ENCODE results near the gene SAV1. TPM values are rescaled to one million over a fixed set of nuclear protein-coding genes. Genes with fewer than 3 reads are reported as not detected.

SAV1 gene
- total and polyA plus RNA-seq, 2 experiments from 2014 or later = 74.2 to 82.8 TPM

DNA sequence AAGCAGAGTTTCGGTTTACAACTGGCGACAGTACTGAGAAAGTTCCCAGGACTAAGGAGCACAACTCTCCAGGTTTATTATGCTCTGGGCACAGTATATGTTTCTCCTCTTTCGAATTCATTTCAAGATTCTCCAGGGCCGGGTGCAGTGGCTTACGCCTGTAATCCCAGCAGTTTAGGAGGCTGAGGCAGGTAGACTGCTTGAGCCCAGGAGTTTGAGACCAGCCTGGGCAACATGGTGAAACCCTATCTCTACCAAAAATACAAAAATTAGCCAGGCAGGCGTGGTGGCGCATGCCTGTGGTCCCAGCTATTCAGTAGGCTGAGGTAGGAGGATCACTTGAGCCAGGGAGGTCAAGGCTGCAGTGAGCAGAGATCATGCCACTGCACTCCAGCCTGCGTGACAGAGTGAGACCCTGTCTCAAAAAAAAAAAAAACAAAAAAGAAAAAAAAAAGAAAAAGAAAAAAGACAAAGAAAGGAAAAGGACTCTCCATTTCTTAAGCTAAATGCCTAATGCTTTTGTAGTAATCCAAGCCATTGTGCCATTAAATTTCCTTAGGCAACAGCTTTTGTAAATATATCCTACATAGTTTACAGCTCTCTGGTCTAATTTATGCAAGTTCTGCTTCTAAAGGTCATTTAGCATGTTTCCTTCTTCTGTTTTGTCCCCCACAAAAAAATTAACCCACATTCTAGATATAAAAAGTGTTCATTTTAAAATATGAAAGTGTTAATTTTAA lies 73.4 kb downstream of the SAV1 start (continued):
- TF ChIP-seq, protein P1, sequence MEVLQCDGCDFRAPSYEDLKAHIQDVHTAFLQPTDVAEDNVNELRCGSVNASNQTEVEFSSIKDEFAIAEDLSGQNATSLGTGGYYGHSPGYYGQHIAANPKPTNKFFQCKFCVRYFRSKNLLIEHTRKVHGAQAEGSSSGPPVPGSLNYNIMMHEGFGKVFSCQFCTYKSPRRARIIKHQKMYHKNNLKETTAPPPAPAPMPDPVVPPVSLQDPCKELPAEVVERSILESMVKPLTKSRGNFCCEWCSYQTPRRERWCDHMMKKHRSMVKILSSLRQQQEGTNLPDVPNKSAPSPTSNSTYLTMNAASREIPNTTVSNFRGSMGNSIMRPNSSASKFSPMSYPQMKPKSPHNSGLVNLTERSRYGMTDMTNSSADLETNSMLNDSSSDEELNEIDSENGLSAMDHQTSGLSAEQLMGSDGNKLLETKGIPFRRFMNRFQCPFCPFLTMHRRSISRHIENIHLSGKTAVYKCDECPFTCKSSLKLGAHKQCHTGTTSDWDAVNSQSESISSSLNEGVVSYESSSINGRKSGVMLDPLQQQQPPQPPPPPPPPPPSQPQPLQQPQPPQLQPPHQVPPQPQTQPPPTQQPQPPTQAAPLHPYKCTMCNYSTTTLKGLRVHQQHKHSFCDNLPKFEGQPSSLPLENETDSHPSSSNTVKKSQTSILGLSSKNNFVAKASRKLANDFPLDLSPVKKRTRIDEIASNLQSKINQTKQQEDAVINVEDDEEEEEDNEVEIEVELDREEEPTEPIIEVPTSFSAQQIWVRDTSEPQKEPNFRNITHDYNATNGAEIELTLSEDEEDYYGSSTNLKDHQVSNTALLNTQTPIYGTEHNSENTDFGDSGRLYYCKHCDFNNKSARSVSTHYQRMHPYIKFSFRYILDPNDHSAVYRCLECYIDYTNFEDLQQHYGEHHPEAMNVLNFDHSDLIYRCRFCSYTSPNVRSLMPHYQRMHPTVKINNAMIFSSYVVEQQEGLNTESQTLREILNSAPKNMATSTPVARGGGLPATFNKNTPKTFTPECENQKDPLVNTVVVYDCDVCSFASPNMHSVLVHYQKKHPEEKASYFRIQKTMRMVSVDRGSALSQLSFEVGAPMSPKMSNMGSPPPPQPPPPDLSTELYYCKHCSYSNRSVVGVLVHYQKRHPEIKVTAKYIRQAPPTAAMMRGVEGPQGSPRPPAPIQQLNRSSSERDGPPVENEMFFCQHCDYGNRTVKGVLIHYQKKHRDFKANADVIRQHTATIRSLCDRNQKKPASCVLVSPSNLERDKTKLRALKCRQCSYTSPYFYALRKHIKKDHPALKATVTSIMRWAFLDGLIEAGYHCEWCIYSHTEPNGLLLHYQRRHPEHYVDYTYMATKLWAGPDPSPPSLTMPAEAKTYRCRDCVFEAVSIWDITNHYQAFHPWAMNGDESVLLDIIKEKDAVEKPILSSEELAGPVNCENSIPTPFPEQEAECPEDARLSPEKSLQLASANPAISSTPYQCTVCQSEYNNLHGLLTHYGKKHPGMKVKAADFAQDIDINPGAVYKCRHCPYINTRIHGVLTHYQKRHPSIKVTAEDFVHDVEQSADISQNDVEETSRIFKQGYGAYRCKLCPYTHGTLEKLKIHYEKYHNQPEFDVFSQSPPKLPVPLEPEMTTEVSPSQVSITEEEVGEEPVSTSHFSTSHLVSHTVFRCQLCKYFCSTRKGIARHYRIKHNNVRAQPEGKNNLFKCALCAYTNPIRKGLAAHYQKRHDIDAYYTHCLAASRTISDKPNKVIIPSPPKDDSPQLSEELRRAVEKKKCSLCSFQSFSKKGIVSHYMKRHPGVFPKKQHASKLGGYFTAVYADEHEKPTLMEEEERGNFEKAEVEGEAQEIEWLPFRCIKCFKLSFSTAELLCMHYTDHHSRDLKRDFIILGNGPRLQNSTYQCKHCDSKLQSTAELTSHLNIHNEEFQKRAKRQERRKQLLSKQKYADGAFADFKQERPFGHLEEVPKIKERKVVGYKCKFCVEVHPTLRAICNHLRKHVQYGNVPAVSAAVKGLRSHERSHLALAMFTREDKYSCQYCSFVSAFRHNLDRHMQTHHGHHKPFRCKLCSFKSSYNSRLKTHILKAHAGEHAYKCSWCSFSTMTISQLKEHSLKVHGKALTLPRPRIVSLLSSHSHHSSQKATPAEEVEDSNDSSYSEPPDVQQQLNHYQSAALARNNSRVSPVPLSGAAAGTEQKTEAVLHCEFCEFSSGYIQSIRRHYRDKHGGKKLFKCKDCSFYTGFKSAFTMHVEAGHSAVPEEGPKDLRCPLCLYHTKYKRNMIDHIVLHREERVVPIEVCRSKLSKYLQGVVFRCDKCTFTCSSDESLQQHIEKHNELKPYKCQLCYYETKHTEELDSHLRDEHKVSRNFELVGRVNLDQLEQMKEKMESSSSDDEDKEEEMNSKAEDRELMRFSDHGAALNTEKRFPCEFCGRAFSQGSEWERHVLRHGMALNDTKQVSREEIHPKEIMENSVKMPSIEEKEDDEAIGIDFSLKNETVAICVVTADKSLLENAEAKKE (CRISPR knock-in tag; IDR thresholded peaks at IDR 0.05) = no peak
- TF ChIP-seq EZH2 (IDR thresholded peaks at IDR 0.05; ENCODE audit: low read depth, unreplicated experiment) = no peak
- no peak for TF ChIP-seq CREB1 (CRISPR knock-in tag; IDR thresholded peaks at IDR 0.05; ENCODE audit: low read depth)
- no peak for TF ChIP-seq ZNF331 (CRISPR knock-in tag; IDR thresholded peaks at IDR 0.05; ENCODE audit: low read depth)

- no peak overlapping the region for H3K4me2 ChIP-seq
- no peaks in the 10 kb centered on the region for H3F3A ChIP-seq (replicated peaks; ENCODE audit: low read depth)
- H4K20me1 ChIP-seq (replicated peaks; ENCODE audit: insufficient read depth) = no peaks in the 10 kb centered on the region
- no peak overlapping the region for H3K4me3 ChIP-seq
- no peak overlapping the region for H3K27ac ChIP-seq (ENCODE audit: low read depth)
- H3K9me2 ChIP-seq (ENCODE audit: insufficient read depth) = no peaks in the 10 kb centered on the region
- peaks cover 2% of the 10 kb centered on the region for H3K27me3 Mint-ChIP-seq (ENCODE audit: insufficient read depth, low read depth, poor library complexity)
- ATAC-seq (no peak), DNase-seq (ENCODE audit: low spot score) (no peak)
- peaks cover 10% of the 10 kb centered on the region; the same call in 1 of the 3 replicates for H3K4me1 Mint-ChIP-seq
- H3K79me2 ChIP-seq (replicated peaks; ENCODE audit: insufficient read depth) = no peaks in the 10 kb centered on the region
- no peak overlapping the region for H3K27ac Mint-ChIP-seq
- no peak overlapping the region for H2AFZ ChIP-seq
- no peaks in the 10 kb centered on the region for H3K27me3 ChIP-seq (ENCODE audit: insufficient read depth)
- H3K36me3 ChIP-seq (ENCODE audit: insufficient read depth) = no peaks in the 10 kb centered on the region
- no peak overlapping the region for H3K4me3 Mint-ChIP-seq
- H3K4me1 ChIP-seq (ENCODE audit: insufficient read depth) = peaks cover 13% of the 10 kb centered on the region
- H3K9me3 Mint-ChIP-seq = no peaks in the 10 kb centered on the region
- no peaks in the 10 kb centered on the region for H3K36me3 Mint-ChIP-seq (ENCODE audit: low read depth)
- TF ChIP-seq NANOG (IDR thresholded peaks at IDR 0.05; ENCODE audit: borderline replicate concordance) (no peak), CREB1 (CRISPR knock-in tag; IDR thresholded peaks at IDR 0.05; ENCODE audit: low read depth) (no peak), JUNB (IDR thresholded peaks at IDR 0.05; ENCODE audit: unreplicated experiment) (no peak), EZH2phosphoT487 (IDR thresholded peaks at IDR 0.05; ENCODE audit: unreplicated experiment) (no peak), STAT1 (IDR thresholded peaks at IDR 0.05; ENCODE audit: unreplicated experiment) (no peak), ZNF331 (CRISPR knock-in tag; IDR thresholded peaks at IDR 0.05; ENCODE audit: low read depth) (no peak), ETS1 (IDR thresholded peaks at IDR 0.05) (no peak), CTCF (conservative IDR thresholded peaks at IDR 0.05; ENCODE audit: low read depth in 2 of 2) (no peak)
These were observed 77.6 kb downstream of the SAV1 start for GRCh38 chr14:50590464-50590863.

Measured in GM23338 (cell line).